ENCODE data around the gene ECHDC1. TPM values are rescaled to one million over a fixed set of nuclear protein-coding genes. Genes with fewer than 3 reads are reported as not detected.

Gene ECHDC1
- total and polyA plus RNA-seq, 3 donors from 2014 or later, result 30.9 to 37.6 (median 34.9) TPM

- Histone ChIP-seq H3K27me3 (no peaks in the 10 kb centered on the region), H3K4me3 (no peak overlapping the region), H3K36me3 (ENCODE audit: low read depth, missing control alignments) (no peaks in the 10 kb centered on the region), H3K4me1 (no peaks in the 10 kb centered on the region), H3K27ac (no peak overlapping the region), H3K9me3 (no peaks in the 10 kb centered on the region)
- DNase-seq, result no peak
- intact Hi-C loops (cut with DNase I; ENCODE audit: low total_unique reads), result no loop called here
- WGBS, 2 donors, result 90 to 99% methylated on average over 2 of the region's 2 CpGs
- TF ChIP-seq CTCF (IDR thresholded peaks at IDR 0.05) (no peak), POLR2A (IDR thresholded peaks at IDR 0.05) (no peak)
These were observed 6.6 kb upstream of the ECHDC1 start for GRCh38 chr6:127349980-127350379.

DNA sequence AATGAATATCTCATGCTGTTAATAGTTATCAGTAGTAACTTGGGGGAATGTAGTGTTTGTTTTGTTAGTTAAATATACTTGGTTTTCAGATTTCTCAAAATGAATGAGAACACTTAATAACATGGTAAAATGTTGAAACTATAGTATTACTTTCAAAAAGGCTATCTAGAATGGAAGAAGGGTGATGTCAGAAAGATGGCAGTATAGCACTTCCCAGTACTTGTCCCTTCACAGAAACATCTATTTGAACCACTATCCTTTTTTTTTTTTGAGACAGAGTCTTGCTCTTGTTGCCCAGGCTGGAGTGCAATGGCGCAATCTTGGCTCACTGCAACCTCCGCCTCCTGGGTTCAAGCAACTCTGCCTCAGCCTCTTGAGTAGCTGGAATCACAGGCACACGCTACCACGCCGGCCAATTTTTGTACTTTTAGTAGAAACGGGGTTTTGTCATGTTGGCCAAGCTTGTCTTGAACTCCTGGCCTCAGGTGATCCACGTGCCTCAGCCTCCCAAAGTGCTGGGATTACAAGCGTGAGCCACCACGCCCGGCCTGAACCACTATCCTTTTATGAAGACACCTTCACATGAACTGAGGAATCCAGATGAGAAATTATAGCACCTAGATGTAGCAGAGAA, 4.7 kb upstream of the ECHDC1 start:
- Histone ChIP-seq H3K4me1 (peaks cover 3% of the 10 kb centered on the region), H3K27ac (no peak overlapping the region), H3K4me3 (no peak overlapping the region), H3K36me3 (ENCODE audit: low read depth, missing control alignments) (no peaks in the 10 kb centered on the region), H3K9me3 (no peaks in the 10 kb centered on the region), H3K27me3 (no peaks in the 10 kb centered on the region)
- DNase-seq, result no peak
- WGBS, 2 donors, result 91 to 95% methylated on average over 10 of the region's 10 CpGs
- no peak for TF ChIP-seq POLR2A (IDR thresholded peaks at IDR 0.05)
- no peak for TF ChIP-seq CTCF (IDR thresholded peaks at IDR 0.05)
- intact Hi-C loops (cut with DNase I; ENCODE audit: low total_unique reads), result no loop called here

GRCh38 chr6:127347178-127347577, 3.8 kb upstream of the ECHDC1 start:
- no peak overlapping the region for H3K27ac ChIP-seq
- 85 to 96% methylated on average over 2 of the region's 2 CpGs for WGBS, 2 donors
- no peaks in the 10 kb centered on the region for H3K36me3 ChIP-seq (ENCODE audit: low read depth, missing control alignments)
- TF ChIP-seq CTCF (IDR thresholded peaks at IDR 0.05) (no peak), POLR2A (IDR thresholded peaks at IDR 0.05) (no peak)
- H3K27me3 ChIP-seq, result no peaks in the 10 kb centered on the region
- intact Hi-C loops (cut with DNase I; ENCODE audit: low total_unique reads), result no loop called here
- DNase-seq, result no peak
- H3K9me3 ChIP-seq, result no peaks in the 10 kb centered on the region
- peaks cover 7% of the 10 kb centered on the region for H3K4me1 ChIP-seq
- no peak overlapping the region for H3K4me3 ChIP-seq

GRCh38 chr6:127345521-127345920, 2.1 kb upstream of the ECHDC1 start:
- intact Hi-C loops (cut with DNase I; ENCODE audit: low total_unique reads), result no loop called here
- Histone ChIP-seq H3K27me3 (no peaks in the 10 kb centered on the region), H3K4me1 (peaks cover 15% of the 10 kb centered on the region), H3K27ac (no peak overlapping the region), H3K36me3 (ENCODE audit: low read depth, missing control alignments) (no peaks in the 10 kb centered on the region), H3K9me3 (no peaks in the 10 kb centered on the region), H3K4me3 (no peak overlapping the region)
- no peak for TF ChIP-seq CTCF (IDR thresholded peaks at IDR 0.05)
- no peak for TF ChIP-seq POLR2A (IDR thresholded peaks at IDR 0.05)
- no peak for DNase-seq
